ENCODE measurements around the gene INO80D.
"Not testable (repeated sequence)": the region's sequence is repeated elsewhere in the genome, so short reads cannot be mapped to it uniquely, and the experiment has no call there.

The INO80D gene

GRCh38 chr2:206083602-206084438 is 2.2 kb downstream of the INO80D start:
- DNase-seq = no peak

GRCh38 chr2:206082298-206082843 is 3.6 kb downstream of the INO80D start:
- no peak for DNase-seq

- no peak for DNase-seq
Measured at GRCh38 chr2:206080927-206081326, 5.0 kb downstream of the INO80D start.

GRCh38 chr2:206079699-206080465 is 6.1 kb downstream of the INO80D start:
- no peak for DNase-seq

GRCh38 chr2:206077879-206078278 is 8.1 kb downstream of the INO80D start:
- not testable (repeated sequence) for DNase-seq

GRCh38 chr2:206075113-206075512 is 10.9 kb downstream of the INO80D start:
- DNase-seq = no peak

- DNase-seq = no peak
Measured at GRCh38 chr2:206071807-206072206, 14.2 kb downstream of the INO80D start.

- no peak for DNase-seq
Measured at GRCh38 chr2:206069417-206069816, 16.6 kb downstream of the INO80D start.

GRCh38 chr2:206068207-206068606 is 17.8 kb downstream of the INO80D start:
- no peak for DNase-seq

- DNase-seq = no peak
Measured at GRCh38 chr2:206064077-206064476, 21.9 kb downstream of the INO80D start.

GRCh38 chr2:206063635-206064034 is 22.3 kb downstream of the INO80D start:
- DNase-seq = no peak

GRCh38 chr2:206062724-206063123 is 23.2 kb downstream of the INO80D start:
- DNase-seq = no peak

- DNase-seq = no peak
Measured at GRCh38 chr2:206056286-206056685, 29.7 kb downstream of the INO80D start.

- DNase-seq = no peak
Measured at GRCh38 chr2:206054952-206055351, 31.0 kb downstream of the INO80D start.

GRCh38 chr2:206051912-206052311 is 34.1 kb downstream of the INO80D start:
- DNase-seq = no peak

GRCh38 chr2:206049392-206049791 is 36.6 kb downstream of the INO80D start:
- no peak for DNase-seq

- no peak for DNase-seq
Measured at GRCh38 chr2:206045251-206045650, 40.7 kb downstream of the INO80D start.

GRCh38 chr2:206040525-206040924 is 45.4 kb downstream of the INO80D start:
- DNase-seq = no peak

- not testable (repeated sequence) for DNase-seq
Measured at GRCh38 chr2:206035393-206035792, 50.6 kb downstream of the INO80D start.

- DNase-seq = not testable (repeated sequence)
Measured at GRCh38 chr2:206033452-206033851, 52.5 kb downstream of the INO80D start.

GRCh38 chr2:206031950-206032567 is 53.9 kb downstream of the INO80D start:
- DNase-seq = no peak

- no peak for DNase-seq
Measured at GRCh38 chr2:206031162-206031784, 54.7 kb downstream of the INO80D start.

GRCh38 chr2:206028101-206028500 is 57.9 kb downstream of the INO80D start:
- no peak for DNase-seq
